Measurements from ENCODE around the gene HTR1D. TPM values are rescaled to one million over a fixed set of nuclear protein-coding genes. Genes with fewer than 3 reads are reported as not detected.
"Not testable (repeated sequence)": the region's sequence is repeated elsewhere in the genome, so short reads cannot be mapped to it uniquely, and the experiment has no call there.

The HTR1D gene
- total RNA-seq, 1 donor from 2014 or later, result 0.08 TPM

GRCh38 chr1:23194119-23194984 lies 22.9 kb downstream of the HTR1D start:
- Histone ChIP-seq H3K9me3 (replicated peaks) (no peaks in the 10 kb centered on the region), H3K27me3 (ENCODE audit: low read depth) (no peaks in the 10 kb centered on the region), H3K27ac (replicated peaks) (no peak overlapping the region), H3K4me1 (no peaks in the 10 kb centered on the region), H3K4me3 (no peak overlapping the region), H3K36me3 (no peaks in the 10 kb centered on the region)
- intact Hi-C loops (cut with micrococcal nuclease), result no loop called here
- TF ChIP-seq CTCF (IDR thresholded peaks at IDR 0.05; ENCODE audit: borderline replicate concordance), result no peak
- no peak for DNase-seq

- no peak for DNase-seq
- H3K27me3 ChIP-seq (ENCODE audit: low read depth), result no peaks in the 10 kb centered on the region
- no peak for TF ChIP-seq CTCF (IDR thresholded peaks at IDR 0.05; ENCODE audit: borderline replicate concordance)
- no peak overlapping the region for H3K27ac ChIP-seq (replicated peaks)
- no peaks in the 10 kb centered on the region for H3K36me3 ChIP-seq
- H3K9me3 ChIP-seq (replicated peaks), result no peaks in the 10 kb centered on the region
- intact Hi-C loops (cut with micrococcal nuclease), result no loop called here
- no peak overlapping the region for H3K4me3 ChIP-seq
- no peaks in the 10 kb centered on the region for H3K4me1 ChIP-seq
Measured at GRCh38 chr1:23193391-23194118, 23.7 kb downstream of the HTR1D start.

GRCh38 chr1:23191199-23191598 lies 26.1 kb downstream of the HTR1D start:
- no peak for DNase-seq
- intact Hi-C loops (cut with micrococcal nuclease), result no loop called here
- no peaks in the 10 kb centered on the region for H3K36me3 ChIP-seq
- H3K27me3 ChIP-seq (ENCODE audit: low read depth), result no peaks in the 10 kb centered on the region
- H3K27ac ChIP-seq (replicated peaks), result no peak overlapping the region
- no peaks in the 10 kb centered on the region for H3K9me3 ChIP-seq (replicated peaks)
- H3K4me1 ChIP-seq, result no peaks in the 10 kb centered on the region
- TF ChIP-seq CTCF (IDR thresholded peaks at IDR 0.05; ENCODE audit: borderline replicate concordance), result no peak
- no peak overlapping the region for H3K4me3 ChIP-seq

GRCh38 chr1:23188936-23189452 lies 28.3 kb downstream of the HTR1D start:
- H3K27me3 ChIP-seq (ENCODE audit: low read depth); H3K36me3 ChIP-seq; DNase-seq; H3K4me1 ChIP-seq; H3K27ac ChIP-seq (replicated peaks); H3K9me3 ChIP-seq (replicated peaks); H3K4me3 ChIP-seq; intact Hi-C loops (cut with micrococcal nuclease): not testable (repeated sequence)

- no peaks in the 10 kb centered on the region for H3K9me3 ChIP-seq (replicated peaks)
- TF ChIP-seq CTCF (IDR thresholded peaks at IDR 0.05; ENCODE audit: borderline replicate concordance), result no peak
- intact Hi-C loops (cut with micrococcal nuclease), result no loop called here
- H3K4me3 ChIP-seq, result no peak overlapping the region
- peaks cover 7% of the 10 kb centered on the region for H3K4me1 ChIP-seq
- no peaks in the 10 kb centered on the region for H3K27me3 ChIP-seq (ENCODE audit: low read depth)
- no peak for DNase-seq
- no peak overlapping the region for H3K27ac ChIP-seq (replicated peaks)
- H3K36me3 ChIP-seq, result no peaks in the 10 kb centered on the region
Measured at GRCh38 chr1:23188434-23188884, 28.8 kb downstream of the HTR1D start.
